GM13977 (cell line): ENCODE data around the gene DNAJB7.
"Not testable (repeated sequence)": the region's sequence is repeated elsewhere in the genome, so short reads cannot be mapped to it uniquely, and the experiment has no call there.

Source experiments
- DNase-seq: peaks from one replicate; pipeline ENCODE4 v3.0.0; 2012; ENCODE audit warnings: low spot score
- in situ Hi-C: fragments of 300-500 bp; cut with MboI; formaldehyde crosslinking; loops from one replicate; pipeline ENCODE4 v1.12.0; 2022; ENCODE audit warnings: low sequenced_read_pairs, low pct_unique_long_range_greater_than_20kb, mixed read lengths, inconsistent platforms; ENCODE audit not compliant: unreplicated experiment
- TF ChIP-seq, protein P1 (sequence below): IDR thresholded peaks from 2 replicates; pipeline ENCODE4 v1.5.1; 2012; ENCODE audit warnings: mild to moderate bottlenecking, control low read depth; ENCODE audit not compliant: insufficient read depth; ENCODE audit errors: extremely low read depth, missing control alignments

DNAJB7 gene

DNA sequence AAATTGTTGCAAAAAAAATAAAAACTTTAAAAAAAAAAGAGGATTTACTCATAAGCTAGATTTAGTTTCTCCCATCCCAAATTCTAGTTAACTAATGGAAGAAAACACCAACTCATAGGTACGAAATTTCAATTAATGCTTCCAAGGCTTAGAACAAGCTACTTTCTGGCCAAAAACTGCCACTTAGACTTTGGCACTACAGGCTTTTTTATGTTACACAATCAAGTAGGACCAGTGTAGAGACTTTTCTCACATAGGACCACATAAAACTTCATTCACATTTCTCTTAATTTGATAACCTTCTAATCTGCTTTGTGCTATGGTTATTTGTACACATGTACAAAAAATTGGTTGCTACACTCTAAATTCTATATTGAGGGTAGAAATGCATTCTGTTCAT, 8.6 kb downstream of the DNAJB7 start:
- TF ChIP-seq, protein P1, sequence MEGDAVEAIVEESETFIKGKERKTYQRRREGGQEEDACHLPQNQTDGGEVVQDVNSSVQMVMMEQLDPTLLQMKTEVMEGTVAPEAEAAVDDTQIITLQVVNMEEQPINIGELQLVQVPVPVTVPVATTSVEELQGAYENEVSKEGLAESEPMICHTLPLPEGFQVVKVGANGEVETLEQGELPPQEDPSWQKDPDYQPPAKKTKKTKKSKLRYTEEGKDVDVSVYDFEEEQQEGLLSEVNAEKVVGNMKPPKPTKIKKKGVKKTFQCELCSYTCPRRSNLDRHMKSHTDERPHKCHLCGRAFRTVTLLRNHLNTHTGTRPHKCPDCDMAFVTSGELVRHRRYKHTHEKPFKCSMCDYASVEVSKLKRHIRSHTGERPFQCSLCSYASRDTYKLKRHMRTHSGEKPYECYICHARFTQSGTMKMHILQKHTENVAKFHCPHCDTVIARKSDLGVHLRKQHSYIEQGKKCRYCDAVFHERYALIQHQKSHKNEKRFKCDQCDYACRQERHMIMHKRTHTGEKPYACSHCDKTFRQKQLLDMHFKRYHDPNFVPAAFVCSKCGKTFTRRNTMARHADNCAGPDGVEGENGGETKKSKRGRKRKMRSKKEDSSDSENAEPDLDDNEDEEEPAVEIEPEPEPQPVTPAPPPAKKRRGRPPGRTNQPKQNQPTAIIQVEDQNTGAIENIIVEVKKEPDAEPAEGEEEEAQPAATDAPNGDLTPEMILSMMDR: no peak
- in situ Hi-C loops: no loop called here
- DNase-seq: no peak

DNA sequence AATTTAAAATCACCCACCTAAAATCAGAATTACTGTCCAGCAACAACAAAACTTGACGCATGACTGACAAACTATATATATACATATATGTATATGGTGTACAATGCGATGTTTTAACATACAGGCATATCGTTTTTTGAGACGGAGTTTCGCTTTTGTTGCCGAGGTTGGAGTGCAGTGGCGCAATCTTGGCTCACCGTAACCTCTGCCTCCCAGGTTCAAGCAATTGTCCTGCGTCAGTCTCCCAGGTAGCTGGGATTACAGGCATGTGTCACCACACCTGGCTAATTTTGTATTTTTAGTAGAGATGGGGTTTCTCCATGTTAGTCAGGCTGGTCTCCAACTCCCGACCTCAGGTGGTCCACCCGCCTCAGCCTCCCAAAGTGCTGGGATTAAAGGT, 16.1 kb downstream of the DNAJB7 start:
- in situ Hi-C loops, DNase-seq: not testable (repeated sequence)

DNA sequence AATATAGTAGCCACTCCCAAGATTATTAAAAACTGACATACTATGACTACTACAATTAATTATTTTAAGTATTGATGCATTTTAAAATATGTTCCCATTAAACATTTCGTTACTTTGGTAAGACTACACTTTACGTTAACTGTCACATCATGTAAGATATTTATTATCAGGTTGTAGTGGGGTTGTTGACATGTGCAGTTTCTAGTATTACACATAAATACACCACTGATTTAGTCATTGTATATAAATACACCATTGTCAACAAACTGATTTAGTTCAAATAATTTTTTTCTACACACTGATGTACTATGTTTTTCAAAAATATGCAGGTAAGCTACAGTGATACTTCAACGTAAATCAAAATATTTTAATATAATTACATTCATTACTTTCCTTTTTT, 17.0 kb downstream of the DNAJB7 start:
- no peak for DNase-seq
- TF ChIP-seq, protein P1: no peak
- in situ Hi-C loops: no loop called here

DNA sequence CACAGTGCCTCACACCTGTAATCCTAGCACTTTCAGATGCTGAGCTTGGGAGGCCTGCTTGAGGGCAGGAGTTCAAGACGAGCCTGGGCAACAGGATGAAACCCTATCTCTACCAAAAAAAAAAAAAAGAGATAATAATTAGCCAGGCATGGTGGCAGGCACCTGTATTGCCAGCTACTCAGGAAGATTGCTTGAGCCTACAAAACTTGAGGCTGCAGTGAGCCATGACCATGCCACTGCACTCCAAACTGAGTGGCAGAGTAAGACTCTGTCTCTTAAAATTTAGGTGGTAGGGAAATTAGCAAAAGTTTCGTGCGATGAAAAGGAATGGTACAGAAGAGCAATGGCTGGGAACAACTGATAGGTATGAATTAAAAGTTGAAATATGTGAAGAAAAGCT, 23.4 kb downstream of the DNAJB7 start:
- in situ Hi-C loops: no loop called here

DNA sequence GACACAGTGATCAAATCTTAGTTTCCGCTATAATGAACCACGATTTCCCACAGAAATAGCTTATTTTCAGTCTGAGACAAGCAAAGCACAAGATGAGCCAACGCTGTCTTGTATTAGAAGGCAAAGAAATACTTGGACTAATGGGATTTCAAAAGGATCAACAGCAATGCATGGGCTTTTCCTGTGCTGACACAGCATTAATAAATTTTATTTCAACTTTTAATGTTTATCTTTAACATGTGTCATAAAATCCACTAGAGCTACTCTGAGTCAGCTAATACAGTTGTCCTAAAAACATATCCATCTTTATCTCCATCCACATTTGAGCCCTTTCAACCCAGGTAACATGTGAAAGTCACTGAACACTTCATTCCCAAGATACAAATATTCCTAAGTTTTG, 27.3 kb downstream of the DNAJB7 start:
- in situ Hi-C loops: no loop called here
- TF ChIP-seq, protein P1: no peak
- no peak for DNase-seq

More for the DNA sequence above, 23.4 kb downstream of the DNAJB7 start:
- TF ChIP-seq, protein P1: no peak
- DNase-seq: no peak

DNA sequence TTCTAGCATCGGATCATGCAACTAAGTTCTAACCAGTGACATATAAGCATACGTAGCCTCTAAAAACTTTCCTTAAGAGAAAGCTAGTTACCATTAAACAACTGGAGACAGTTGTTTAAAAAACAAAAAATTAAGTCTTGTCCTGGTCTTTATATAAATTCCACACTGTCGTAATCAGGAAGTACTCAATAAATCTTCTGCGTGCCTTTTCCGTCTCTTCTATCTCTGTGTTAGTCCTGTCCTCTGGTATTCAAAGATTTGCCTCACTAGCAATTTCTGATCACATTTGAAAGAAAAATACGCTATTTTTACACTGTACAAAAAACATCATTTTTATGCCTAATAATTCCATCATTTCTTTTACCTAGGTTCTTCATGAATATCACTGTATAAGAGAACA, 32.8 kb downstream of the DNAJB7 start:
- TF ChIP-seq, protein P1: no peak
- in situ Hi-C loops: no loop called here
- DNase-seq: no peak

DNA sequence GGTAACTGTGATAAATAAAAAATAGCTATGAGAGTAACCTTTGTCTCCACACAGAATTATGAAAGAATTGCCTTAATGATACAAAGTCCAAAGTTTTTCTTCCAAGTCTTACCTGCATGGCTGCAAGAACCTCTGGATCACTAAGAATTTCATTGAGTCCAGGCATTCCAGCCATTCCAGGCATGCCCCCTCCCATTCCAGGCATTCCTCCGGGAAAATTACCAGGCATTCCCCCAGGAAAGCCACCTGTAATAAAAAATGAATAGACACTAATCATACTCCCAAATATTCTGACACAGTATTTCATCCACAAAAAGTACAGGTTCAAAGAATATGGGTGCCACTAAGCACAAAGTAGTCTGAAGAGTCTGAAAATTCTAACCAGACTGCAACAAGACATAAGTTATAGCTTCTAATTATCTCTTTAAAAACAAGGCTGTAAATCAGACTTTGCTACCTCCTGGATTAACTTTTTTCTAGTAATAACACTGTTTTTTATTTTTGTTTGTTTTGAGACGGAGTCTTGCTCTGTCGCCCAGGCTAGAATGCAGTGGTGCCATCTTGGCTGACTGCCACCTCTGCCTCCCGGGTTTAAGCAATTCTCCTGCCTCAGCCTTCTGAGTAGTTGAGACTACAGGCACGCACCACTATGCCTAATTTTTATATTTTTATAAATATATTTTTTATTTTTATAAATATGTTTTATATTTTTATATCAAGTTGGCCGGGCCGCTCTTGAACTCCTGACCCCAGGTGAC, 34.8 kb downstream of the DNAJB7 start:
- TF ChIP-seq, protein P1: no peak
- in situ Hi-C loops: no loop called here
- no peak for DNase-seq

DNA sequence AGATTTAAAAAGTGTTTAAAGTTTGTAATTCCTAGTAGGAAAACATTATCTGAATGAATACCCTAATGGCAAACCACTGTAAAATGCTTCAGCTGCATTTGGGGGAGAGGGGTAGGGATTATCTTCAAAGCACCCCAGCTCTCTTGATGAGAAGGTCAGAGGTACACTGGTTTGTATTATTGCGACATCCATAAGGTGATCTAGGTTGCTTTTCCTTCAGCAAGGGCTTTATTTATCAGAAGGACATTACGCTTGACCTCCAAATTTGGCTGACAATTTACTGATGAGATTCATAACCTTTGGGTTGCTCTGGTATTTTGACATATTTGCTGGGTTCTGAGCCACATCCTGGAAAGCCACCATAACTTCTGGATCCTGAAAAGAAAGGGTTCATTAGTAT, 35.6 kb downstream of the DNAJB7 start:
- DNase-seq: not testable (repeated sequence)

More for the DNA sequence above, 35.6 kb downstream of the DNAJB7 start:
- in situ Hi-C loops: not testable (repeated sequence)
